GM19035 (cell line): ENCODE data around the gene ZP1.

Experiments
- ATAC-seq: cut with Tn5 transposase; IDR thresholded peaks from one replicate; pipeline ENCODE4 v1.9.1; 2021; ENCODE audit not compliant: unreplicated experiment

ZP1 gene

GRCh38 chr11:60858731-60859464 is 8.4 kb upstream of the ZP1 start:
- ATAC-seq = no peak

GRCh38 chr11:60859616-60860250 is 7.6 kb upstream of the ZP1 start:
- no peak for ATAC-seq

- ATAC-seq = no peak
Measured at GRCh38 chr11:60860943-60861342, 6.4 kb upstream of the ZP1 start.

GRCh38 chr11:60862171-60862570 is 5.2 kb upstream of the ZP1 start:
- no peak for ATAC-seq

- no peak for ATAC-seq
Measured at GRCh38 chr11:60863550-60864521, 3.5 kb upstream of the ZP1 start.

GRCh38 chr11:60864856-60865513 is 2.4 kb upstream of the ZP1 start:
- ATAC-seq = no peak

DNA sequence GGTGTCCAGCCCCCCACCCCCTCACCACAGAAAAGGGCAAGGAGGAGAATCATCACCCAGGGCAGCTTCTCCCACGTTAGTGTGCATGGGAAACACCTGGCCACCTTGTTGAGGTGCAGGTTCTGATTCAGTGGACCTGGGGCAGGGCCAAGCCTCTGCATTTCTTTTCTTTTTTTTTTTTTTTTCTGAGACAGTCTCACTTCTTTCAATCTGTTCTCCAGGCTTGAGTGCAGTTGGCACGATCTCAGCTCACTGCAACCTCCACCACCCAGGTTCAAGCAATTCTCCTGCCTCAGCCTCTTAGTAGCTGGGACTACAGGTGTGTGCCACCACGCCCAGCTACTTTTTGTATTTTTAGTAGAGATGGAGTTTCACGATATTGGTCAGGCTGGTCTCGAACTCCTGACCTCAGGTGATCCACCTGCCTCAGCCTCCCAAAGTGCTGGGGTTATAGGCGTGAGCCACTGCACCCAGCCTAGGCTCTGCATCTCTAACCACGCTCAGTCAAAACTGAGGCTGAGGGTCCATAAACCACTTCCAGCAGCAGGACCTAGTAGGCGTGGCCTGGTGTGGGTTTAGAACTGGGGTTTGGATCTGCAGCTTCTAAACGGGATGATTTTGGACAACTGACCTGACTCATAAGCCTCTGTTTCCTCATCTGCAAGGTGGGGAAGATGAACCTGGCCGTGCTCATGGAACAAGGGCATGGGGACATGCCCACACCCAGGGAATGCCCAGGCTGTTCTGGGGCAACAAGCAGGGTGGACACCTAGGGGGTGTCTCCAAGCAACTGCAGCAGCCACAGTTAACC is 734 bp downstream of the ZP1 start:
- no peak for ATAC-seq

DNA sequence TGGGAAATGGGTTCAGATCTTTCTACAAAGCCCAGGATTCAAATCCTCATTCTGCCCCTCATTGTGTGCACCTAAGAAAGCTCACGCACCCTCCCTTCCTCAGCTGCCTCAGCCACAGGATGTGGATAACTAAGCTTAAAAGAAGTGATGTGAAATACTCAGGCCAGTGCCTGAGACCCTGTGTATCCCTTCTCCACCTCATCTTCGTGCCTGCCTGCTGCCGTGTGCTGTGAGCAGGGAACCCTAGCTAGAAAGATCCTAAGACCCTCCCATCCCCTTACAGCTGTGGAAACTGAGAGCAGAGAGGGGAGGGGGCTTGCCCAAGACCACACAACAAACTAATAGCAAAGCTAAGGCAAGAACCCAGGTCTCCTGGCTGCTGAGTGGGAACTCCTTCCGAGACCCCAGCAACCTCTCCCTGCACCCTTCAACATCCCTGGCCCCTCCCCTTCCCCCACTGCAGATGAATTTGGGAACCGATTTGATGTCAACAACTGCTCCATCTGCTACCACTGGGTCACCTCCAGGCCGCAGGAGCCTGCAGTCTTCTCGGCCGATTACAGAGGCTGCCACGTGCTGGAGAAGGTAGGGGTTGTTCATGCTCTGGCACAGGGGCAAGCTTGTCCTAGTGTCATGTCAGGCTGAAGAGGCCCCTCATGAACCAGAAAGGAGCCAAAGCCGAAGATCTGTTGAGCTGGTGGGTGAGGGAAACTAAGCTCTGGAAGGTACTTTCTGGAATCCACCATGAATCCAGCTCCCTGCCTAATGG is 1.5 kb downstream of the ZP1 start:
- ATAC-seq = no peak

DNA sequence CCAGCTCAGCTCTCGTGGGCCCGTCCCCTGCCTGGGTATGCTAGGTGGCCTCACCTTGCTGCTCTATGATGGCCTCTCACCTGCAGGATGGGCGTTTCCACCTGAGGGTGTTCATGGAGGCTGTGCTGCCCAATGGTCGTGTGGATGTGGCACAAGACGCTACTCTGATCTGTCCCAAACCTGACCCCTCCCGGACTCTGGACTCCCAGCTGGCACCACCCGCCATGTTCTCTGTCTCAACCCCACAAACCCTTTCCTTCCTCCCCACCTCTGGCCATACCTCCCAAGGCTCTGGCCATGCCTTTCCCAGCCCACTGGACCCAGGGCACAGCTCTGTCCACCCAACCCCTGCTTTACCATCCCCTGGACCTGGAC is 2.1 kb downstream of the ZP1 start:
- ATAC-seq = no peak

DNA sequence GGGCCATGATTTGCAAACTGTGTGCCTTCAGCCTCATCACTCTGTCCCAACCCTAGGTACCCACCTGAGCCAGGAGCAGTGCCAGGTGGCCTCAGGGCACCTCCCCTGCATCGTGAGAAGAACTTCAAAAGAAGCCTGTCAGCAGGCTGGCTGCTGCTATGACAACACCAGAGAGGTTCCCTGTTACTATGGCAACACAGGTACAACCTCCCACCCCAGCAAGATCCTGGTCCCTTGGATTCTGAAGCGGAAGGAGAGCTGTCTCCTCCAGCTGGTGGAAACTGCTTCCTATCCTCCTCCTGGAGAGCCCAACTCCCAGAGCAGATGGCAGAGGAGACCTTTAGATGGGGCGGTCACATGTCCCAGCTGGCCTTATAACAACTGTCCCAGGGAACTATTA is 2.9 kb downstream of the ZP1 start:
- ATAC-seq = no peak

GRCh38 chr11:60870733-60871377 is 3.5 kb downstream of the ZP1 start:
- no peak for ATAC-seq

DNA sequence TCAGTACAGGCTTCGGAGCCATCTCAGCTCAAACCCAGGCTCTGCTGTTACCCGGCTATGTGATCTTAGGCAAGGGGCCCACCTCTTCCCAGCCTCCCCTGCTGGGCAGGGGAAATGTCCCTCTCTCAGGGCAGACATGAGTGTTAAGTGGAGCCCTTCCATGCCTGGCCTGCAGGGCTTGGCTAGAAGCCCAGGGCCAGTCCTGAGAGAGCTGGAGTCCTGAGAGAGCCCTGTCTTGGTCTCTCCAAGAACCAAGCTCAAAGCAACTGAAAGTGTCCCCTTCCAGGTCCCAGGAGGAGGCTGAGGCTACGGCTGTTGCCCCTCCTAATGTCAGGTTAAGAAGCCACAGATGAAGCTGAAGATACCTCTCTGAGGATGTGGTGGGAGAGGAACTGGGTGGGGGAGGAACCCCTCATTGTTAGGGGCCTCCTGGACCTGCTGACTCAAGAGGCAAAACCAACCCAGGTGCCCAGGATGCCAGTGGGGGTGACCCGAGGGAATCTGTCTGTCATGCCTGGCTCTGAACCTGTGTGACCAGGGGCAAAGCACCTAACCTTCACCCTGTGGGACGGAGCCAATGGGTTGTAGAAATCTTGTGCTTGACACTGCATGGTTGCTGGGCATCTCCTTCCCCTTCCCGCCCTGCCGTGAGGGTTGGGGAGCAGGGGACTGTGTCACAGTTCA is 4.2 kb downstream of the ZP1 start:
- ATAC-seq = no peak

DNA sequence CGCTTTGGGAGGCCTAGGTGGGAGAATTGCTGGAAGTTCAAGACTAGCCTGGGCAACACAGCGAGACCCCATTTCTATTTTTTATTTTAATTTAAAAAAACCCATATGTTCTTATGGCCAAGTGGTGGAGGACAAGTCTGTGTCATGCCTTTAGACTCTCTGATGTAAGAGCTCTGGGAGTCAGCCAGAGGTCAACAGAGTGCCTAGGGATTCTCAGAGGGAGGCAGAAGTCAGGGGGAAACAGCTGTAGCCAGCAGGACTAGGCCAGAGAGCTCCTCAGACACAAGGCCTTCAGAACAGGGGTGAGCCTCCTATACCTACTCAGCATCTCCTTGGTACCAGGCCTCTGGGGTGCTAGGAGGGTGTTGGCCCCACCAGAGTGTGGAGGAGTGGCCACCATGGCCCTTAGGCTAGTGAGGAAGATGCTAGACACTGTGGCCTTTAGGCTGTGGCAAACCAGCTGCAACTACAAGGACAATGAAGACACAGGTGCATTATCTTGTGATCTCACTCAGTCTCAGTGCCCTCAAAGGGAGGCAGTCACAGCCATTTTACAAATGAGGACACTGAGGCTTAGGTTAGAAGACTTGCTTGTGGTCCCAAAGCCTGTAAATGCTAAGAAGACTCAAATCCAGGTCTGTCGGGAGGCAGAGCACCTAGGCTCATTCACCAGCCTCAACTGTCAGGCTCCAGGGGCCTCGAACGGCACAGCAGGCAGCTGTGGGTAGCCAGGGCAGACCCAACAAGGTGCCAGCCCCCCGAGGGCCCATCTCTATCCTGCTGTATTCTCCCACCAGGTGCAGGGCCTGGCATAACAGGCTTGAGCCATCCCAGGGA is 5.0 kb downstream of the ZP1 start:
- no peak for ATAC-seq

DNA sequence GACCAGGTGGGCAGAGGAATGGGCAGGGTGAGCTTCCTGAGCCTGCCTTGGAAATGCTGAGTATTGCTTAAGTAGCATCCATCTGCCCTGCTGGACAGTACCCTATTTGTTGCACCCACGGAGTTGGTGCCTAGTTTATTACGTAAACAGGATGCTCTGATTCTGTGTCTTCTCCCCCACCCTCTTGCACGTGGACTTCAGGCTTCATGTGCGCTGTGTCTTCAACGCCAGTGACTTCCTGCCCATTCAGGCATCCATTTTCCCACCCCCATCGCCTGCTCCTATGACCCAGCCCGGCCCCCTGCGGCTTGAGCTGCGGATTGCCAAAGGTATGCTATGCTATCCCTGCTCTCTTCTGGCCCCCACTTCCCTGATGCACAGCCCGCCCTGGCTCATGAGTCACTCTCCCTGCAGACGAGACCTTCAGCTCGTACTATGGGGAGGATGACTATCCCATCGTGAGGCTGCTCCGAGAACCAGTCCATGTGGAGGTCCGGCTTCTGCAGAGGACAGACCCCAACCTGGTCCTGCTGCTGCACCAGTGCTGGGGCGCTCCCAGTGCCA is 5.7 kb downstream of the ZP1 start:
- no peak for ATAC-seq

DNA sequence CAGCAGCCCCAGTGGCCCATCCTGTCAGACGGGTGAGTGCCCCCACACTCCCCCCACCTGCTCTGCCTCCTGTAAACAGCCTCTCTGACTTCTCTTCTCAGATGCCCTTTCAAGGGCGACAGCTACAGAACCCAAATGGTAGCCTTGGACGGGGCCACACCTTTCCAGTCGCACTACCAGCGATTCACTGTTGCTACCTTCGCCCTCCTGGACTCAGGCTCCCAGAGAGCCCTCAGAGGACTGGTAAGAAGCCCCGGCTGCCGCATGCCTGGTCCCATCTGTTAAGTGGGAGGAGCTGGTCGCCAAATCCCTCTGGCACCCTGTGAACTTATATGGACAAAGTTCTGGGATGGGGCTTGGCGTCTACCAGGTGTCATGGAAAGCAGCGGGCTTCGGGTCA is 6.2 kb downstream of the ZP1 start:
- ATAC-seq = no peak

- no peak for ATAC-seq
Measured at GRCh38 chr11:60874421-60875365, 7.4 kb downstream of the ZP1 start.
